Inflammatory macrophage treated with lipopolysaccharide for 1 hour (primary cell): ENCODE data around the gene NMRAL1.
A peak's percentile ranks its signal among the peaks of the same experiment; 100 is the strongest.

Source experiments
- DNase-seq, 2 donors: peaks; one replicate each; pipeline ENCODE4 v3.0.0-alpha.2; 2020 to 2022

The NMRAL1 gene

DNA sequence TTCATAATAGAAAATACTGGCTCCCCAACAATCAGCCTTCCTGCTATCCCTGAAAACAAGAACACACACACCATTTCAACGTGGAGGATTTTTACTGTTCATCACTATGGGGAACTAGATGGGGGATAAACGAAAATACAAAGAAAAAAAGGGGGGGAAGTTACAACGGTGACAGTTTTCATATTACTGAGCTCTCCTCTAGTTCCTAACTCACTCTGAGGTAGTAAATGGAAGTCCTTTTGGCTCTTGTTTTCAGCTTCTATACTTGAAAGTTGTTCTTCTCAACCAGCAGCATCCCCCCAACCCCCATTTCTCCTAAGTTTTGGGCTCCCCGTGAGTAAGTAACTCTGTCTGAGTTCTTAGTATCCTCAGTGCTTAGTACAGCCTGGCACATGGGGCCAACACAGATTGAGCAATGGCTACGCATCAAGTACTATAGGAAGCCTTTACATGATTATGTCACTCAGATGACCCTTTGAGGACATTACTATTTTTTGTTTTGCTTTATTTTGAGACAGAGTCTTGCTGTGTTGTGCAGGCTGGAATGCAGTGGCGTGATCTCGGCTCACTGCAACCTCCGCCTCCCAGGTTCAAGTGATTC, 53.8 kb downstream of the NMRAL1 start:
- DNase-seq, result peak in 1 of 2 donors; percentile 45

DNA sequence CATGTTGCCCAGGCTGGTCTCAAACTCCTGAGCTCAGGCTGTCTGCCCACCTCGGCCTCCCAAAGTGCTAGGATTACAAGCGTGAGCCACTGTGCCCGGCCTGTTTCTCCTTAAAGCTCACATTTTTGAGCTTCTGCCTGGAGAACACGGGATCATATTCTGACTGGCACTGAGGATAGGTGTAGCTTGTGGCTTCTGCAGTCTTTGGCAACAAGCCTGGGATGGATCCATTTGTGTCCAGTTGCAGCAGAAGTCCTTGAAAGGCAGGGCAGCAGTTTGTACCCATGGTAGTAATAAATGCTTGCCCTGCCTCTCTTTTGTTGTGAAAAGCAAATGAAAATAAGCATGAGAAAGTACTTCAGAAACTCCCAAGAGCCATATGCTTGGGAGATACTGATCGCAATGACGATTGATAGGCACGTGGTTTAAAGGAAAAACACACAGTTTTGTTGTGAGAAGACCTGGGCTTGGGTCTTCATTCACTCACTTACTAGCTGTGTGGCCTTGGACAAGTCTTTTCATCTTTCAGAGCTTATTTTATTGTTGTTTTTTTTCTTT, 54.9 kb downstream of the NMRAL1 start:
- DNase-seq, result no peak

DNA sequence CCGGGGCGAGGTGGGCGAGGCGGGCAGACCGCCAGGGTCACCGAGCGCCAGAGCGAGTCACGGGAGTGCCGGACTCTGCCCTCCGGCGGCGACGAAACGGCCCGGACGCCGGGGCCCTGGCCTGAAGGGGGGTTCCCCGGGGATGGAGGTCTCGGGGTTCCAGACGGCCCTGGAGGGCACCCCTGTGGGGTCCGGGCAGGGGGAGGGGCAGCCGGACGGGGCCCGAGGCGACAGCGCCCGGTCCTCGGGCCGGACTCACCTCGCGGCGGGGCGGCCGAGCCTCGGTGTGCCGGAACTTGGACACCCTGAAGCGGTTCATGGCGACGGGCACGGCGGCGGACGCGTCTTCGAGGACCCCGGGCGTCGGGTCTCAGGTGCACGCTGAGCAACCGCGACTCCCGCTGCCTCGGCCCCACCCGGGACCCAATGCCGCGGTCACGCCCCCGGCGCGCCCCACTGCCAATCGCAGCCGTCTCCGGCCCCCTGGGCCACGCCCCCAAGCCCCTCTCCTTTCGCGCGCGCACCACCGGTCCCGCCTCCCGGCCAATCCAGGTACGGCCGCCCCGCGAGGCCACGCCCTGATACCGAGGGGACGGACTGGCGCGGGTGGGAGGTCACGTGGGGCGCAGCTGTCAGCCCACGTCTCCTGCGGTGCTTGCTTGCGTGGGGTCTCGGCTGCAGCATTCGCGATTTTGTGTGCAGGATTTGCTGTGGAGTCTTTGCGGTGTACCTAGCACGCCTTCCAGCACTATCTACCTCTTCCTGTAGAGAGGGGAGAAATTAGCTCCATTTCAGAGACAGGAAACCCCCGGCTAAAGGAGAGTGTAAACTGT, 58.0 kb downstream of the NMRAL1 start, which contains the start of gene CORO7:
Gene CORO7, minus strand, starts transcription at position 397 of the 833 bp plus-strand sequence. Its CDS starts 78 bp downstream, at position 319.
- peak; percentile 92 to 96 for DNase-seq

DNA sequence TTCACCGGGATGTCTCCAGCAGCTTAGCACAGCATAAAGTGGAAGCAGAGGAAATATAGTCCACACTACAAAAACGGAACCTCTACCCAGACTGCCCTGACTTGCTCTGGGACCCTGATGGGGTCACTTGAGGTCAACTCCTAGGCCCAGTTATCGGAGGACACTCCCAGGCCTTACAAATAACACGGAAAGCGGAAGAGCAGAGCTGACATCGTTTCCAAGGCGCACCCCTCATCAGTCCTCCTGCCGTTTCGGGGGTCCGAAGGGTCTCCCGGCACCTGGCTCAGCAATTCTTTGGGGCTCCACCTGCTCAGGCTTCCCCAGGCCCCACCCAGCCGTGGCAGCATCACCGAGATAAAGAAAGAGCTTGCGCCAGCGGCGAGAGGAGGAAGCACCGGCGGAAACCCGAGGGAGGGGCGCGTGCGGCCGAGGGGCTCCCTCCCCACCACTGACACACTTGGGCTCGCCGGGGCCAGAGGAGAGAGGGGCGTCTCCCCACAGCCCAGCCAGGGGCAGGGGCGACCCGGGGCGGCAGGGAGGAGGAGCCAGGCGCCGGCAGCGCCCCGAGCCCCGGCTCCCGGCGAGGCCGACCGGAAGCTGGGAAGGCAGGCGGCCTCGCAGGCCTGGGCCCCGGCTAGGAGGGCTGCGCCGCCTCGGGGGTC, 58.8 kb downstream of the NMRAL1 start:
- DNase-seq, result peak; percentile 82 to 83

DNA sequence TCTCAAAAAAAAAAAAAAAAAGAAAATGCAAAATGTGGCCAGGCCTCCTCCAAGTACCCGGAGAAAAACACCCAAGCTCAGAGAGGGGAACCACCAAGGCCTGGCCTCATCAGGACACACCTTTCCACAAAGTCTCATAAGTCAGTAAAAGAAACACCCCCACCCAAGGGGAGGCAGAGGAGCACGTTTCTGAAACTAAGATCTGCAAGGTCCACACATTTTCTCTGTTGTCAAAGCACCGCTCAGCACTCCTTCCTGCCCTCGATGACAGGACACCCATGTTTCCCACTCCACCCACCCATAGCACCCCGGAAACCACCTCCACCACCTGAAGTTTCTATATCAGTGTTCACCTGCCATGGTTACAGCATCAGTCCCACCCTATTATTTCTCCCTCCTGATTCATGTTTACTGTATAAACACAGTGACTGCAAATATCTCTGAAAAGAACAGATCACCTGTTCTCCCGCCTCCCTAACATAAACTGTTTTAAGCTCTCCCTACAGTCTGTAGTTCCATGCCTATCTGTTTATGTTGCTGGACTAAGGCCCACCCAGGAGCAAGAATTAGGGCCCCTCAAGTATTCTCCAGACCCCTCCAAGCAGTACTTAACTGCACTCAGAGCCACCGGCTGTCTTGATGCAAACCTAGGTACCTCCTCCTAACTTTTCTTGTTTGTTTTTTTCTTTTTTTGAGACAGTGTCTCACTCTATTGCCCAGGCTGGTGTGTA, 60.1 kb downstream of the NMRAL1 start:
- no peak for DNase-seq

DNA sequence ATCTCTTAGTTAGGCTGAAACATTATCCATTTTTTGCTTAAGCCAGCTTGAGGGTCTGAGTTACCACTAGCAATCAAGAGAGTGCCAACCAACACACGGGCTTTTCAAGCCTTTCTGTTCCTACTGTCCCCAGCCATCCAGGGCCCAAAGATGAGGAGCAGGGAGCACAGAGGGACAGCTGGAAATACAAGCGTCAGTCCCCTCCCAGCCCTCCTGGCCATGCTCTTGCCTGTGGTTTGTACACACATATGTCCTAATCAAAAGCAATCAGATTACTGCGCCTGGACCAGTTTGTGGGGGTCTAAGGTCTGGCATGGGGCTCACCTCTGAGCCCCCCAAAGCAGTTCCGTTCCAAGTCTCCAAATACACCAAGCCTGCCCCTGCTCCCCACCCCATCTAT, 61.6 kb downstream of the NMRAL1 start:
- DNase-seq, result no peak

DNA sequence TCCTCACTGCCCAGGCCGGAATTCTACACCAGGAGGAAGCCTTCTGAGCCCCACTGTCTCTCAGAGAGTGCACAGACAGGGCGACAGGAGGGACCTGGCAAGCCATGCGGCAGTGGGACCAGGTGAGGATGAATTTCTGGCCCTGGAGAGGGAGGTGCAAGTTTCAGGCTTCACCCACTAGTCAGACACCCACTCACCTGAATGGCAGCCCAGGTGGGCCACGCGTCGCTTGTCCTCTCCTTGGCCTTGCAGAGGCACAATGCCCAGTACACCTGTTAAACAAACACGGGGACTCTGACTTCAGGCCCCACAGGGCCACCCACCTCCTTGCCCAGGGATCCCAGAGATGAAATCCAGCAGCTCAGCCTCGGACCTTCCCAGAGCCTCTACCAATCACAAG, 62.3 kb downstream of the NMRAL1 start:
- no peak for DNase-seq
